H1 (cell line): ENCODE measurements around the gene TYSND1. TPM values are rescaled to one million over a fixed set of nuclear protein-coding genes. Genes with fewer than 3 reads are reported as not detected.

Experiments
- CBX5 ChIP-seq: fragments of 300-800, 300-1000 bp; sonication (generic); IDR thresholded peaks from 2 replicates; pipeline ENCODE4 v1.7.1; 2016; ENCODE audit warnings: antibody characterized with exemption, low read length, low read depth
- CREB1 ChIP-seq: IDR thresholded peaks from 2 replicates; pipeline ENCODE4 v1.6.1; 2012; ENCODE audit warnings: inconsistent platforms
- NANOG ChIP-seq: IDR thresholded peaks from 2 replicates; pipeline ENCODE4 v1.6.1; 2011; ENCODE audit warnings: low read length, low read depth, mild to moderate bottlenecking, inconsistent platforms; ENCODE audit not compliant: insufficient read depth, poor library complexity, severe bottlenecking
- NRF1 ChIP-seq: IDR thresholded peaks from 2 replicates; pipeline ENCODE4 v1.6.1; 2011; ENCODE audit warnings: mild to moderate bottlenecking, low read depth, low read length, improper control_type of control experiment
- SIRT6 ChIP-seq: IDR thresholded peaks from one replicate; pipeline ENCODE4 v1.7.1; 2012; ENCODE audit warnings: low read length, inconsistent platforms
- polyA plus RNA-seq, 7 experiments: library from polyadenylated mRNA; depleted of rRNA in 3 of 7; stranded (reverse) in 5 of 7; unstranded in 2 of 7; fragments of >200 nt in 5 of 7; fragments of 200-250 nt in 2 of 7; gene quantifications; 1 replicate in 5 of 7; 2 replicates in 1 of 7; 4 replicates in 1 of 7; pipeline versions ENCODE4 v1.2.1 to v1.2.3, GENCODE V29; 2011 to 2013; ENCODE audit warnings: missing spikeins in 2 of 7, mixed read lengths in 2 of 7
- total RNA-seq: library from RNA; stranded (reverse); fragmentation: NEBNext Ultra II Directional; extraction: Animal tissue kit (Norgen Biotek cat#: 25700); gene quantifications from 2 replicates; pipeline ENCODE4 v1.2.1, GENCODE V29; 2021
- TF ChIP-seq, protein P1 (sequence below): IDR thresholded peaks from 2 replicates; pipeline ENCODE4 v1.6.1; 2012; ENCODE audit warnings: low read length, inconsistent platforms

Gene TYSND1
- total and polyA plus RNA-seq, 2 of the 8 experiments (the other 6 are each of a cell fraction or from before 2014, with no cell fraction given) = 11.9 to 15.0 TPM

- TF ChIP-seq CBX5 (no peak), CREB1 (peak; percentile 82), SIRT6 (no peak), NANOG (no peak), NRF1 (no peak)
- TF ChIP-seq, protein P1, sequence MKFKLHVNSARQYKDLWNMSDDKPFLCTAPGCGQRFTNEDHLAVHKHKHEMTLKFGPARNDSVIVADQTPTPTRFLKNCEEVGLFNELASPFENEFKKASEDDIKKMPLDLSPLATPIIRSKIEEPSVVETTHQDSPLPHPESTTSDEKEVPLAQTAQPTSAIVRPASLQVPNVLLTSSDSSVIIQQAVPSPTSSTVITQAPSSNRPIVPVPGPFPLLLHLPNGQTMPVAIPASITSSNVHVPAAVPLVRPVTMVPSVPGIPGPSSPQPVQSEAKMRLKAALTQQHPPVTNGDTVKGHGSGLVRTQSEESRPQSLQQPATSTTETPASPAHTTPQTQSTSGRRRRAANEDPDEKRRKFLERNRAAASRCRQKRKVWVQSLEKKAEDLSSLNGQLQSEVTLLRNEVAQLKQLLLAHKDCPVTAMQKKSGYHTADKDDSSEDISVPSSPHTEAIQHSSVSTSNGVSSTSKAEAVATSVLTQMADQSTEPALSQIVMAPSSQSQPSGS = no peak
Measured at GRCh38 chr10:70146489-70147258, at the start of gene TYSND1 (continued).
